ENCODE results near the gene VPS35. TPM values are rescaled to one million over a fixed set of nuclear protein-coding genes. Genes with fewer than 3 reads are reported as not detected.
A peak's percentile ranks its signal among the peaks of the same experiment; 100 is the strongest.

Gene VPS35
- 122 and 193 TPM in 2 replicates for total RNA-seq

GRCh38 chr16:46688654-46689364 lies at the start of gene VPS35:
TSS of gene VPS35 (minus strand) at chr16:46689178. CDS start at chr16:46689133, 45 bp downstream.
- peak within 1 kb of the TSS; percentile 93 for H3K4me3 ChIP-seq (ENCODE audit: low read depth, low read length)
- peak; percentile 99 for DNase-seq (ENCODE audit: low read depth)
- TF ChIP-seq, protein P1, sequence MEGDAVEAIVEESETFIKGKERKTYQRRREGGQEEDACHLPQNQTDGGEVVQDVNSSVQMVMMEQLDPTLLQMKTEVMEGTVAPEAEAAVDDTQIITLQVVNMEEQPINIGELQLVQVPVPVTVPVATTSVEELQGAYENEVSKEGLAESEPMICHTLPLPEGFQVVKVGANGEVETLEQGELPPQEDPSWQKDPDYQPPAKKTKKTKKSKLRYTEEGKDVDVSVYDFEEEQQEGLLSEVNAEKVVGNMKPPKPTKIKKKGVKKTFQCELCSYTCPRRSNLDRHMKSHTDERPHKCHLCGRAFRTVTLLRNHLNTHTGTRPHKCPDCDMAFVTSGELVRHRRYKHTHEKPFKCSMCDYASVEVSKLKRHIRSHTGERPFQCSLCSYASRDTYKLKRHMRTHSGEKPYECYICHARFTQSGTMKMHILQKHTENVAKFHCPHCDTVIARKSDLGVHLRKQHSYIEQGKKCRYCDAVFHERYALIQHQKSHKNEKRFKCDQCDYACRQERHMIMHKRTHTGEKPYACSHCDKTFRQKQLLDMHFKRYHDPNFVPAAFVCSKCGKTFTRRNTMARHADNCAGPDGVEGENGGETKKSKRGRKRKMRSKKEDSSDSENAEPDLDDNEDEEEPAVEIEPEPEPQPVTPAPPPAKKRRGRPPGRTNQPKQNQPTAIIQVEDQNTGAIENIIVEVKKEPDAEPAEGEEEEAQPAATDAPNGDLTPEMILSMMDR (IDR thresholded peaks at IDR 0.05; ENCODE audit: insufficient read depth, low read depth, low read length) = peak; percentile 35

- H3K4me3 ChIP-seq (ENCODE audit: low read depth, low read length) = no peak overlapping the region
- TF ChIP-seq, protein P1 (IDR thresholded peaks at IDR 0.05; ENCODE audit: insufficient read depth, low read depth, low read length) = no peak
- DNase-seq (ENCODE audit: low read depth) = no peak
These were observed 48.7 kb upstream of the VPS35 start for GRCh38 chr16:46737621-46738214.

- DNase-seq (ENCODE audit: low read depth) = no peak
- H3K4me3 ChIP-seq (ENCODE audit: low read depth, low read length) = no peak overlapping the region
- TF ChIP-seq, protein P1 (IDR thresholded peaks at IDR 0.05; ENCODE audit: insufficient read depth, low read depth, low read length) = no peak
These were observed 47.7 kb upstream of the VPS35 start for GRCh38 chr16:46736695-46737094.

DNA sequence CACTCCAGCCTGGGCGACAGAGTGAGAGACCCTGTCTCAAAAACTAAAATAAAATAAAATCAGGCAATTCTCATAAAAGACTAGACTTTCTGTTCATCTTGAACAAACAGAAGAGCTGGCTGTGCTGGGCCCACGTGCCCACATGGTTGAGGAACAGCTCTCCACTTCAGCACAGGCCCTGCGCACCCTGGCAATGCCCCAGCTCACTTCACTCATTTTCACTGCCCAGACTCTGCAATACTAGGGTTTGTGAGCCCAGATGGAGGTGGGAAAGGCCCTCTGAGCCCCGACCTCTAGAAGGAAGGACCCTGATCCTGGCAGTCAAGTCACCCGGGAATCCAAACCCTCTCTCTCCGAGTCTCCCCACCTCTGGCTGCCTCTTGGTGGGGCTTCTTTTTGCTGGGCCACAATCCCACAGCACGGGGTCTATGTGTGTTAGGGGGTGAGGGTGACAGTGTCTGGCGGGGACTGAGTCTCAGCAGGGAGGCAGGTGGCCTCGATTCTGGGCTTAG lies 44.4 kb upstream of the VPS35 start:
- TF ChIP-seq, protein P1 (IDR thresholded peaks at IDR 0.05; ENCODE audit: insufficient read depth, low read depth, low read length) = no peak
- H3K4me3 ChIP-seq (ENCODE audit: low read depth, low read length) = no peak overlapping the region
- DNase-seq (ENCODE audit: low read depth) = no peak

- no peak for DNase-seq (ENCODE audit: low read depth)
- TF ChIP-seq, protein P1 (IDR thresholded peaks at IDR 0.05; ENCODE audit: insufficient read depth, low read depth, low read length) = no peak
- no peak overlapping the region for H3K4me3 ChIP-seq (ENCODE audit: low read depth, low read length)
These were observed 43.6 kb upstream of the VPS35 start for GRCh38 chr16:46732561-46732960.

- H3K4me3 ChIP-seq (ENCODE audit: low read depth, low read length) = no peak overlapping the region
- TF ChIP-seq, protein P1 (IDR thresholded peaks at IDR 0.05; ENCODE audit: insufficient read depth, low read depth, low read length) = no peak
- DNase-seq (ENCODE audit: low read depth) = no peak
These were observed 42.9 kb upstream of the VPS35 start for GRCh38 chr16:46731691-46732555.
